ENCODE data around the gene FBRSL1. TPM values are rescaled to one million over a fixed set of nuclear protein-coding genes. Genes with fewer than 3 reads are reported as not detected.

FBRSL1 gene
- total and polyA plus RNA-seq, 3 donors from 2014 or later: 51.1 to 98.9 (median 88.3) TPM

GRCh38 chr12:132518354-132518992 lies 28.5 kb downstream of the FBRSL1 start:
- no peak for TF ChIP-seq CTCF (IDR thresholded peaks at IDR 0.05)
- TF ChIP-seq POLR2A (IDR thresholded peaks at IDR 0.05): no peak
- H3K27me3 ChIP-seq: no peaks in the 10 kb centered on the region
- H3K9me3 ChIP-seq: no peaks in the 10 kb centered on the region
- no peak overlapping the region for H3K27ac ChIP-seq
- WGBS, 2 donors: 92 to 97% methylated on average over 7 of the region's 7 CpGs
- no peak overlapping the region for H3K4me3 ChIP-seq
- peaks cover 44% of the 10 kb centered on the region for H3K4me1 ChIP-seq
- intact Hi-C loops (cut with DNase I; ENCODE audit: low total_unique reads): no loop called here
- DNase-seq: no peak
- no peaks in the 10 kb centered on the region for H3K36me3 ChIP-seq (ENCODE audit: low read depth, missing control alignments)

GRCh38 chr12:132520421-132521199 lies 30.7 kb downstream of the FBRSL1 start:
- no peaks in the 10 kb centered on the region for H3K9me3 ChIP-seq
- H3K4me3 ChIP-seq: no peak overlapping the region
- H3K27me3 ChIP-seq: no peaks in the 10 kb centered on the region
- TF ChIP-seq CTCF (IDR thresholded peaks at IDR 0.05) (no peak), POLR2A (IDR thresholded peaks at IDR 0.05) (no peak)
- intact Hi-C loops (cut with DNase I; ENCODE audit: low total_unique reads): loop anchor here (10.0 kb wide), 1 partner anchor 106 kb away; no protein-coding TSS in a partner anchor
- 78 to 85% methylated on average over 11 to 17 of the region's 17 CpGs for WGBS, 2 donors
- DNase-seq: no peak
- no peak overlapping the region for H3K27ac ChIP-seq
- H3K4me1 ChIP-seq: peaks cover 50% of the 10 kb centered on the region
- no peaks in the 10 kb centered on the region for H3K36me3 ChIP-seq (ENCODE audit: low read depth, missing control alignments)

DNA sequence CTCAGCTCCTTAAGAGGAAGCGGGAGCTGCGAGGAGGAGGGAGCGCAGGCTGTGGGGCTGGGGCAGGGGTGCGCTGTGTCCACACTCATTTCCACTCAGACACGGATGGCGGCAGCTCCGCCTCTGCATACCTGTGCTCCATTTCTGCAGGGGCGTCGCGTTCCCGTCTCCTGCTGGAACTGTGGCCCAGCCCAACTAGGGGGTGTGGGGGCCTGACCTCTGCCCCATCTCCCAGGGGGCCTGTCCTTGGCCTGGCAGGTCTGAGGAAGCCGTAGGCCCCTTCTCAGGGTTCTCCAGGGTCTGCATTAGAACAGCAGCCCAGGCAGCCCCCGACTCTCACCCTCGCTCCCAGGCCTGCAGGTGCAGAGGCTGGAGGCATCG lies 31.2 kb downstream of the FBRSL1 start:
- no peak for DNase-seq
- H3K9me3 ChIP-seq: no peaks in the 10 kb centered on the region
- H3K4me3 ChIP-seq: no peak overlapping the region
- intact Hi-C loops (cut with DNase I; ENCODE audit: low total_unique reads): loop anchor here (10.0 kb wide), 1 partner anchor 106 kb away; no protein-coding TSS in a partner anchor
- WGBS, 2 donors: 72 to 92% methylated on average over 7 to 15 of the region's 15 CpGs
- no peaks in the 10 kb centered on the region for H3K36me3 ChIP-seq (ENCODE audit: low read depth, missing control alignments)
- H3K27me3 ChIP-seq: no peaks in the 10 kb centered on the region
- no peak for TF ChIP-seq CTCF (IDR thresholded peaks at IDR 0.05)
- TF ChIP-seq POLR2A (IDR thresholded peaks at IDR 0.05): no peak
- H3K27ac ChIP-seq: no peak overlapping the region
- peaks cover 50% of the 10 kb centered on the region for H3K4me1 ChIP-seq

GRCh38 chr12:132521712-132522292 lies 31.9 kb downstream of the FBRSL1 start:
- H3K4me3 ChIP-seq: no peak overlapping the region
- 93% methylated on average over 27 of the region's 27 CpGs; no CpG with 5 or more reads in 1 of the 2 donors for WGBS, 2 donors
- intact Hi-C loops (cut with DNase I; ENCODE audit: low total_unique reads): loop anchor here (10.0 kb wide), 1 partner anchor 107 kb away; no protein-coding TSS in a partner anchor
- no peak for DNase-seq
- TF ChIP-seq POLR2A (IDR thresholded peaks at IDR 0.05) (no peak), CTCF (IDR thresholded peaks at IDR 0.05) (no peak)
- no peak overlapping the region for H3K27ac ChIP-seq
- peaks cover 48% of the 10 kb centered on the region for H3K4me1 ChIP-seq
- H3K36me3 ChIP-seq (ENCODE audit: low read depth, missing control alignments): no peaks in the 10 kb centered on the region
- no peaks in the 10 kb centered on the region for H3K27me3 ChIP-seq
- H3K9me3 ChIP-seq: no peaks in the 10 kb centered on the region
